H9 (cell line): ENCODE data around the gene TBCEL. TPM values are rescaled to one million over a fixed set of nuclear protein-coding genes. Genes with fewer than 3 reads are reported as not detected.

Experiments used
- DNase-seq: peaks from one replicate; pipeline ENCODE4 v3.0.0-alpha.2; 2017
- H2AFZ ChIP-seq: one replicate; pipeline ENCODE4 v1.6.1; 2013; ENCODE audit warnings: mild to moderate bottlenecking, low read length, control low read depth, moderate library complexity
- H2AK5ac ChIP-seq: 2 replicates; pipeline ENCODE4 v1.6.1; 2013; ENCODE audit warnings: low read length, control low read depth, mixed read lengths; ENCODE audit not compliant: insufficient read length
- H2BK120ac ChIP-seq: one replicate; pipeline ENCODE4 v1.6.1; 2013; ENCODE audit warnings: low read depth, mild to moderate bottlenecking, low read length, control low read depth, inconsistent platforms; ENCODE audit not compliant: poor library complexity, severe bottlenecking
- H2BK12ac ChIP-seq: 2 replicates; pipeline ENCODE4 v1.6.1; 2013; ENCODE audit warnings: low read length, control low read depth, mixed read lengths, low read depth; ENCODE audit not compliant: insufficient read length
- H2BK15ac ChIP-seq: 2 replicates; pipeline ENCODE4 v1.6.1; 2013; ENCODE audit warnings: low read depth, low read length, control low read depth
- H2BK20ac ChIP-seq: one replicate; pipeline ENCODE4 v1.6.1; 2013; ENCODE audit warnings: low read depth, mild to moderate bottlenecking, low read length, control low read depth, inconsistent platforms; ENCODE audit not compliant: poor library complexity, severe bottlenecking
- H2BK5ac ChIP-seq: 2 replicates; pipeline ENCODE4 v1.6.1; 2013; ENCODE audit warnings: low read length, control low read depth, mixed read lengths; ENCODE audit not compliant: insufficient read length
- H3K14ac ChIP-seq: 2 replicates; pipeline ENCODE4 v1.6.1; 2013; ENCODE audit warnings: low read length, control low read depth; ENCODE audit not compliant: insufficient read depth
- H3K18ac ChIP-seq: 2 replicates; pipeline ENCODE4 v1.6.1; 2013; ENCODE audit warnings: low read depth, mild to moderate bottlenecking, mixed read lengths, low read length, control low read depth; ENCODE audit not compliant: insufficient read length
- H3K23ac ChIP-seq: 2 replicates; pipeline ENCODE4 v1.6.1; 2013; ENCODE audit warnings: low read length, control low read depth, mixed read lengths, low read depth; ENCODE audit not compliant: insufficient read length
- H3K23me2 ChIP-seq: 2 replicates; pipeline ENCODE4 v1.6.1; 2013; ENCODE audit warnings: low read depth, mild to moderate bottlenecking, mixed read lengths, low read length, control low read depth; ENCODE audit not compliant: insufficient read length, poor library complexity, severe bottlenecking
- H3K27ac ChIP-seq: 2 replicates; pipeline ENCODE4 v1.5.1; 2013; ENCODE audit warnings: low read length, control low read depth, mixed read lengths, low read depth; ENCODE audit not compliant: insufficient read length
- H3K27me3 ChIP-seq: 2 replicates; pipeline ENCODE4 v1.6.1; 2013; ENCODE audit warnings: low read length, control low read depth, inconsistent platforms; ENCODE audit not compliant: insufficient read depth
- H3K4ac ChIP-seq: 2 replicates; pipeline ENCODE4 v1.6.1; 2013; ENCODE audit warnings: low read depth, mild to moderate bottlenecking, control low read depth, inconsistent platforms, low read length, moderate library complexity
- H3K4me1 ChIP-seq: 2 replicates; pipeline ENCODE4 v1.6.1; 2013; ENCODE audit warnings: low read length, control low read depth, inconsistent platforms; ENCODE audit not compliant: insufficient read depth
- H3K4me2 ChIP-seq: 2 replicates; pipeline ENCODE4 v1.6.1; 2013; ENCODE audit warnings: low read length, control low read depth, mixed read lengths; ENCODE audit not compliant: insufficient read length, insufficient read depth
- H3K56ac ChIP-seq: 2 replicates; pipeline ENCODE4 v1.6.1; 2013; ENCODE audit warnings: low read depth, mild to moderate bottlenecking, mixed read lengths, low read length, control low read depth; ENCODE audit not compliant: insufficient read length
- H3K79me1 ChIP-seq: 2 replicates; pipeline ENCODE4 v1.6.1; 2013; ENCODE audit warnings: low read depth, mild to moderate bottlenecking, moderate library complexity, low read length, control low read depth, inconsistent platforms; ENCODE audit not compliant: insufficient read depth, poor library complexity, severe bottlenecking
- H3K79me2 ChIP-seq: 2 replicates; pipeline ENCODE4 v1.6.1; 2013; ENCODE audit warnings: low read length, control low read depth, inconsistent platforms; ENCODE audit not compliant: insufficient read depth
- H3K9ac ChIP-seq: 2 replicates; pipeline ENCODE4 v1.6.1; 2013; ENCODE audit warnings: low read length, control low read depth, mixed read lengths; ENCODE audit not compliant: insufficient read length; ENCODE audit errors: extremely low read depth
- H3K9me3 ChIP-seq: one replicate; pipeline ENCODE4 v1.6.1; 2013; ENCODE audit warnings: low read depth, low read length, inconsistent platforms; ENCODE audit not compliant: control insufficient read depth
- H3T11ph ChIP-seq: one replicate; pipeline ENCODE4 v1.6.1; 2013; ENCODE audit warnings: mild to moderate bottlenecking, low read length, control low read depth, inconsistent platforms
- H4K20me1 ChIP-seq: one replicate; pipeline ENCODE4 v1.6.1; 2013; ENCODE audit not compliant: control insufficient read depth, insufficient read length, insufficient read depth
- H4K5ac ChIP-seq: 2 replicates; pipeline ENCODE4 v1.6.1; 2013; ENCODE audit warnings: low read depth, mild to moderate bottlenecking, mixed read lengths, low read length, control low read depth; ENCODE audit not compliant: insufficient read length
- H4K8ac ChIP-seq: replicated peaks from 2 replicates; pipeline ENCODE4 v1.6.1; 2013; ENCODE audit warnings: low read length, control low read depth, mixed read lengths, low read depth; ENCODE audit not compliant: insufficient read length
- H4K91ac ChIP-seq: 2 replicates; pipeline ENCODE4 v1.6.1; 2013; ENCODE audit warnings: low read depth, mild to moderate bottlenecking, moderate library complexity, mixed read lengths, low read length, control low read depth; ENCODE audit not compliant: insufficient read length
- H3K27ac Mint-ChIP-seq, 3 experiments: 2 replicates in 2 of 3; 3 replicates in 1 of 3; pipeline ENCODE4 v1.8.0; 2020 to 2021; ENCODE audit warnings: mixed read lengths in 3 of 3, mild to moderate bottlenecking in 1 of 3, moderate library complexity in 1 of 3
- H3K27me3 Mint-ChIP-seq: 2 replicates; pipeline ENCODE4 v1.8.0; 2021; ENCODE audit warnings: low read depth, mild to moderate bottlenecking, moderate library complexity, mixed read lengths
- H3K36me3 Mint-ChIP-seq, 3 experiments: 2 replicates in 2 of 3; 3 replicates in 1 of 3; pipeline ENCODE4 v1.8.0; 2020 to 2021; ENCODE audit warnings: low read depth in 3 of 3, mixed read lengths in 3 of 3; ENCODE audit not compliant: insufficient read depth in 1 of 3
- H3K4me1 Mint-ChIP-seq, 2 experiments: 2 replicates each; pipeline ENCODE4 v1.8.0; 2020; ENCODE audit warnings: mixed read lengths in 2 of 2
- H3K4me3 Mint-ChIP-seq, 2 experiments: 2 replicates in 1 of 2; 3 replicates in 1 of 2; pipeline ENCODE4 v1.8.0; 2020 to 2021; ENCODE audit warnings: mild to moderate bottlenecking in 2 of 2, mixed read lengths in 2 of 2, moderate library complexity in 1 of 2
- H3K9me3 Mint-ChIP-seq, 2 experiments: 2 replicates in 1 of 2; 3 replicates in 1 of 2; pipeline ENCODE4 v1.8.0; 2020; ENCODE audit warnings: mild to moderate bottlenecking in 2 of 2, mixed read lengths in 2 of 2, moderate library complexity in 1 of 2
- CTCF ChIP-seq: fragments of 200-600 bp; sonication (generic); conservative IDR thresholded peaks from 3 replicates; pipeline ENCODE4 v1.8.0; 2021; ENCODE audit warnings: antibody characterized with exemption, mild to moderate bottlenecking
- WGBS: extraction: QIAGEN DNeasy Blood & Tissue Kit; methylation state at CpG from one replicate; pipeline ENCODE4 v1.1.7; 2013; ENCODE audit warnings: missing lambda C conversion rate, low lambda C conversion rate, mixed read lengths; ENCODE audit not compliant: insufficient read length; ENCODE audit errors: extremely low coverage; 5-methylcytosine and 5-hydroxymethylcytosine counted together
- total RNA-seq: library from RNA; stranded (reverse); gene quantifications from 2 replicates; pipeline ENCODE4 v1.2.1, GENCODE V29; 2021

The TBCEL gene
- total RNA-seq, 1 experiment from 2014 or later = 17.3 TPM

DNA sequence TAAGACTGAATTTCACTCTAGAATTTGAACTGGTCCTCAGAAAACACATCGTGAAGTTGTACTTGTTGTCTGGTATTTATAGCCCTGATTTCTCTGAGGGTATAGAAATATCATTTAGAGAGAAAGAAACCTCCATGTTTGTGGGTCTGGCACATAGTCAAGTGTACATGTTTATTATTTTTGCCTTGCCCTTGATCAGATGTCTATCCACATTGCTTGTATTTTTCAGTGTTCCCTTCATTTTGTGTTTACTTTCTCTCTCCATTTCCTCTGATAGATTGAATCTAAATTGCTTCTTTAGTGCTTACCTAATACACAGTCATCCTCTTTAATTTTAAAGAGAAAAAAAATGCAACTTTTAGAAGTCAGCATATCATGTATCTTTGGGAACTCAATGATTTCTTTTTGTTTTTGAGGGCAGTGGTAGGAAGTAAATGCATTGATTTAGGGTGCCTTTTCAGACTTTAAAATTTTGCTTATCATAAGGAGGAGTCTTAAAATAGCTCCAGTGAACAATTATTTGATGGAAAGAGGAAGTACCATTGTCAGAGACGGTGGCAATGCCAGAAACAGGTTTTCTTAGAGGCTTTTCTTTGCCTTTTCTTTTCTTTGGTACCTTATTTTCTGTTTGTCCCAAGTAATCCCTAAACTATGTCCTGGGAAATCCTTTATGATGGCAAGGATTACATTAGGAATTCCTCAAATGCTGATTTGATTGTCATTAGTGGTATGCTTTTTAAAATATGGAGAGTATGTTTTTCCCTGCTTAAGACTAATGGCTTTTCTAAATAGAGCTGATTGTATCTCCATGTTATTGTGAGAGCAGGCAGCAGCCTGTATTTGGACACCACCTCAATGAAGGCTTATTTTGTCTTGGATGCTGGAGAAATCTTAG is 47.3 kb downstream of the TBCEL start:
- Histone ChIP-seq H3K27ac (peak overlapping the region; percentile 66), H4K91ac (no peak overlapping the region), H4K5ac (no peak overlapping the region), H3K27me3 (no peaks in the 10 kb centered on the region), H2BK5ac (no peak overlapping the region), H3K56ac (no peak overlapping the region), H4K8ac (no peak overlapping the region), H2BK20ac (no peak overlapping the region), H2AK5ac (no peak overlapping the region), H3K9ac (no peak overlapping the region), H3T11ph (no peak overlapping the region), H3K14ac (no peak overlapping the region), H2AFZ (no peak overlapping the region), H3K79me2 (no peaks in the 10 kb centered on the region), H3K4me1 (no peaks in the 10 kb centered on the region), H2BK120ac (no peak overlapping the region), H3K23me2 (no peaks in the 10 kb centered on the region), H3K79me1 (no peaks in the 10 kb centered on the region), H3K9me3 (no peaks in the 10 kb centered on the region), H3K18ac (no peak overlapping the region), H3K4ac (no peak overlapping the region), H2BK12ac (no peak overlapping the region), H3K23ac (no peak overlapping the region), H4K20me1 (no peaks in the 10 kb centered on the region), H2BK15ac (no peak overlapping the region), H3K4me2 (no peak overlapping the region)
- Mint-ChIP-seq H3K36me3 (peaks cover 19 to 37% (median 27%) of the 10 kb centered on the region in 3 experiments), H3K27me3 (no peaks in the 10 kb centered on the region), H3K27ac (peak overlapping the region; percentile 89 to 97 (median 96)), H3K9me3 (no peaks in the 10 kb centered on the region; a peak in 1 of 5 replicates), H3K4me1 (peaks cover 19 to 20% of the 10 kb centered on the region in 2 experiments), H3K4me3 (no peak overlapping the region)
- no peak for TF ChIP-seq CTCF
- DNase-seq = no peak
- WGBS = no CpG with 5 or more reads among the region's 2 CpGs
